ENCODE measurements around the gene PAIP2B.

PAIP2B gene

GRCh38 chr2:71224457-71224856 lies 2.4 kb downstream of the PAIP2B start:
- Histone ChIP-seq H3K9me3 (ENCODE audit: control insufficient read depth, low read length) (no peaks in the 10 kb centered on the region), H3K4me2 (ENCODE audit: low read length) (no peak overlapping the region), H3K27me3 (ENCODE audit: control insufficient read depth, insufficient read depth, low read length) (no peaks in the 10 kb centered on the region), H3K79me2 (no peaks in the 10 kb centered on the region), H2AFZ (no peak overlapping the region), H3K4me3 (ENCODE audit: low read depth, low read length) (no peak overlapping the region), H3K36me3 (ENCODE audit: control insufficient read depth, insufficient read depth, low read length) (no peaks in the 10 kb centered on the region), H3K9ac (no peak overlapping the region), H3K27ac (no peak overlapping the region), H3K4me1 (no peaks in the 10 kb centered on the region)
- TF ChIP-seq CTCF (IDR thresholded peaks at IDR 0.05), result no peak

- Histone ChIP-seq H3K4me2 (ENCODE audit: low read length) (no peak overlapping the region), H3K4me3 (ENCODE audit: low read depth, low read length) (no peak overlapping the region), H3K27me3 (ENCODE audit: control insufficient read depth, insufficient read depth, low read length) (no peaks in the 10 kb centered on the region), H3K9me3 (ENCODE audit: control insufficient read depth, low read length) (no peaks in the 10 kb centered on the region), H3K36me3 (ENCODE audit: control insufficient read depth, insufficient read depth, low read length) (no peaks in the 10 kb centered on the region), H2AFZ (no peak overlapping the region), H3K9ac (no peak overlapping the region), H3K4me1 (no peaks in the 10 kb centered on the region), H3K27ac (no peak overlapping the region), H3K79me2 (no peaks in the 10 kb centered on the region)
- TF ChIP-seq CTCF (IDR thresholded peaks at IDR 0.05), result peak; percentile 52
These were observed 3.1 kb downstream of the PAIP2B start for GRCh38 chr2:71223767-71224333.

- Histone ChIP-seq H3K79me2 (no peaks in the 10 kb centered on the region), H3K4me3 (ENCODE audit: low read depth, low read length) (no peak overlapping the region), H3K27ac (no peak overlapping the region), H2AFZ (no peak overlapping the region), H3K9me3 (ENCODE audit: control insufficient read depth, low read length) (no peaks in the 10 kb centered on the region), H3K27me3 (ENCODE audit: control insufficient read depth, insufficient read depth, low read length) (no peaks in the 10 kb centered on the region), H3K36me3 (ENCODE audit: control insufficient read depth, insufficient read depth, low read length) (no peaks in the 10 kb centered on the region), H3K4me2 (ENCODE audit: low read length) (no peak overlapping the region), H3K4me1 (no peaks in the 10 kb centered on the region), H3K9ac (no peak overlapping the region)
- TF ChIP-seq CTCF (IDR thresholded peaks at IDR 0.05), result no peak
These were observed 6.2 kb downstream of the PAIP2B start for GRCh38 chr2:71220743-71221142.

- TF ChIP-seq CTCF (IDR thresholded peaks at IDR 0.05), result no peak
- Histone ChIP-seq H3K4me1 (no peaks in the 10 kb centered on the region), H3K9ac (no peak overlapping the region), H3K4me2 (ENCODE audit: low read length) (no peak overlapping the region), H3K36me3 (ENCODE audit: control insufficient read depth, insufficient read depth, low read length) (no peaks in the 10 kb centered on the region), H3K9me3 (ENCODE audit: control insufficient read depth, low read length) (no peaks in the 10 kb centered on the region), H3K27ac (no peak overlapping the region), H3K79me2 (no peaks in the 10 kb centered on the region), H3K4me3 (ENCODE audit: low read depth, low read length) (no peak overlapping the region), H2AFZ (no peak overlapping the region), H3K27me3 (ENCODE audit: control insufficient read depth, insufficient read depth, low read length) (no peaks in the 10 kb centered on the region)
These were observed 10.4 kb downstream of the PAIP2B start for GRCh38 chr2:71216501-71216900.

GRCh38 chr2:71215447-71215846 lies 11.5 kb downstream of the PAIP2B start:
- H2AFZ ChIP-seq, result no peak overlapping the region
- H3K36me3 ChIP-seq (ENCODE audit: control insufficient read depth, insufficient read depth, low read length), result no peaks in the 10 kb centered on the region
- H3K9me3 ChIP-seq (ENCODE audit: control insufficient read depth, low read length), result no peaks in the 10 kb centered on the region
- no peak overlapping the region for H3K4me2 ChIP-seq (ENCODE audit: low read length)
- H3K4me1 ChIP-seq, result no peaks in the 10 kb centered on the region
- no peak overlapping the region for H3K9ac ChIP-seq
- TF ChIP-seq CTCF (IDR thresholded peaks at IDR 0.05), result no peak
- no peaks in the 10 kb centered on the region for H3K79me2 ChIP-seq
- H3K27me3 ChIP-seq (ENCODE audit: control insufficient read depth, insufficient read depth, low read length), result no peaks in the 10 kb centered on the region
- no peak overlapping the region for H3K27ac ChIP-seq
- no peak overlapping the region for H3K4me3 ChIP-seq (ENCODE audit: low read depth, low read length)
